ENCODE data around the gene SORBS1.

SORBS1 gene

DNA sequence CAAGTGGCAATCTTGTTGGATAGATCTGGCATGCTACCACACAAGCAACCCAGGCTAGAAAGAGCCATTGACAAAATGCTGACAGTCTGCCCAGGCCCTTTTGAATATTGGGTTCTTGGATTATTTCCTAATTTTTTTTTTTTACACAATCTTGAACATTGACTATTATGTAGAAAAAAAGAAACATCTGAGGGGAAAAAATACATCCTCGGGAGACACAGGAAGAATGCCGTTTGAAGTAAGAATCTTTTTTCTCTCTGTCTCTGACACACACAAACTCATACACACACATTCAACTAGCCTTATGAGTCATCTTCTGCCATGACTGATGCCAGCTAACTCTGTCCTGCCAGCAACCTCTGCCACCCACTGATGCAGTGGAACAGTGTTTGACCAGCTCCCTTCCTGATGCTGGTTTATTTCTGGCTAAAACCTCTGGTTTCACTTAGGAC, 47.2 kb downstream of the SORBS1 start:
- no peak for DNase-seq (ENCODE audit: low read depth)

DNA sequence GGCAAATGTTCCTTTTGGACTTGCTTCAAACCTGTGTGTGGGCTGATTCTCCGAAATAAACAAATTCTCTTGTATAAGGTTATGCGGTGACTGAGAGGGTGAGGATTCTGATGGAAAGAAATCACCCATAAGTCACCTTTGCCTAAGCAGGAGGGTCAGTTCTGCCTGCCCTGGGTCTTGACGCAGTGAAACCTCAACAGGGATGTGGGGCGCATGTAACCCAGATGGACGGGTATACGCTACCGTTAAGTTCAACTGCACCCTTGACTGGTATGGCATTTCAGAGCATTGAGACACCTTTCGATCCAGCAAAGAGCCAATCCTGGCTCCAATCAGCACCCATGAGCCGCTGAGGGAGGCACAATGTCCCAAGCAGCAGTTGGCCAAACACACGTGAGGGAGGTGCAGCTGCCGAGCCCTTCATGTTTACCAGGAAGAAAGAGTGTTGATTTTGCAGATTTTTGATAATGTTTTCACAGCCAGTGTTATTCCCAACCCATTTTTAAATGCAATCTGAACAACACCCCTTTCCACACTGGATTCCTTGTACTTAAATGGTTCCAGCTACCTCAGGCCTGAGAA, 48.1 kb downstream of the SORBS1 start:
- DNase-seq (ENCODE audit: low read depth) = no peak

DNA sequence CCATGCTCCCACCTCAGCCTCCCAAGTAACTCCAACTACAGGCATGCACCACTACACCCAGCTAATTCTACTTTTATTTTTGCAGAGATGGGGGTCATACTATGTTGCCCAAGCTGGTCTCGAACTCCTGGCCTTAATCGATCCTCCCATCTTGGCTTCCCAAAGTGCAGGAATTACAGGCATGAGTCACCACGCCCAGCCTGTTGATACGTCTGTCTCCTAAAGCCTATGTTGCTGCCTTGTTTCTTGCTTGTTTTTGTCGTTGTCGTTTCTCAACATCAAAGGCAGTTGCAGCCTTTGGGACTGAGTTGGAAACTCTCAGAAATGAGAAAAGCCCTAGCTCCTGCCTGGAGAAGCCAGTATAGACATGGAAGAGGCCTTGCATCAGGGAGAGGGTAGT, 49.9 kb downstream of the SORBS1 start:
- DNase-seq (ENCODE audit: low read depth) = no peak

DNA sequence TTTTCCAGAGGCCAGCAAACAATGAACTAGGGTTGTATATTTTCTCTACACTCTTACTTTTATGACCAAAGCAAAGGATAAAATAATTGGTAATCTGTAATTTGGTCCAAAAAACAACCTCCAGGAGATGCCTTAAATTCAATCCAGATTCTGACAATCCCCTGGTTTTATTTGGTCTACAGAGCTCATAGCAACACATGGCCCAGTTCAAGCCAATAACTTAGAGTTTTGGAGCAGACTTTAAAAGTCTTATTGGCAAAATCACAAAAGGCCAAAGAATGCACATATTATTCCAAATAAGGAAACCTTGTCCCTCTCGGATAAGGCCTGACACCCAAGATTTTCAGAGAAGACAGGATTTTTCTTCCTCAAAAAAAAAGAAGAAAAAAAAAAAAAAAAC, 51.9 kb downstream of the SORBS1 start:
- DNase-seq (ENCODE audit: low read depth) = no peak

DNA sequence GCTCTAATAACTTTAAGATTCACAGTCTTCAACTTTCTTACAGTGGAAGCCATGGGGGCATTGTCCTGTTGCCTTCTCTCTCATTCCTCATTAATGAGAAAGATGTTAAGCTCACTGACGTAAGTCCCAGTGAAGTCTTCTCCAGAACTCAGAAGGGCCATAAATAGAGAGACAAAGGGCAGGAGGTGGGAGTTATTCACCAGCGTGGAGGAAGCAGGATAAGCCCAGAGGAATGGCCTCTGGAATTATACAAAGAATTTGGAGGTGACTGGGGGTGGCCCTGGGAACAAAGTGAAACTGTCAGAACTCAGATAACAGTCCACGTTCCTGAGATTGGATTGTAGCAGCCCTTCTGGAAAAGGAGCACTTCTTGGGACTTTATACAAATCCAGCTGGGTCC, 52.4 kb downstream of the SORBS1 start:
- no peak for DNase-seq (ENCODE audit: low read depth)

DNA sequence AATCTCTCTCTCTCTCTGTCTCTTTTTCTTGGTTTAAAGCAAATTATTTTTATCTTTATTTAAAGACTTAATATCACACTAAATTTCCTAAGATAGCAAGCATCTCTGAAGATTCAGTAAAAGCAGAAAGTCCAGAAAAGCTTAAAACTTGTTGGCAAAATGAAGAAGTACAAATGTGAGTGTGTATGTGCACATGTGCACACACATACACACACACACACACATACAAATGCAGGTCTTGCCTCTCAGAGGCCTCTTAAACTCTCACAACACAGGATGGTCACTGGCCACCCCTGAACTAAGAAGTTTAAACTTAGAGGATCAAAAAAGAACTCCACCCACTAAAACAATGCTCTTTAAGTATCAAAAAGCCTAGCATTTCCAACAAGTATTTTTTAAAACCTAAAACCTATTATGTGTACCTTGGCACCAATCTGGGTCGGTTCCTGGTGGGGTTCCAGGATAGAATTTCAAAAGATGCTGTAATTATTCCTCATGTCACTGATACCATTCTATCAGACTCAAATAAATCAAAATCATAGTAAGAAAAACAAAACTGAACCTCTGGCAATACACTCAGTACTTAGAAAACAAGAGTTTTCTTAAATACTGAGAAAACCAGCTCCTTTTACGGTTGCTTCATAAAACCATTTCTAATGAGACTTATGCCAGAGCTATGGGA, 55.0 kb downstream of the SORBS1 start:
- DNase-seq (ENCODE audit: low read depth) = no peak

DNA sequence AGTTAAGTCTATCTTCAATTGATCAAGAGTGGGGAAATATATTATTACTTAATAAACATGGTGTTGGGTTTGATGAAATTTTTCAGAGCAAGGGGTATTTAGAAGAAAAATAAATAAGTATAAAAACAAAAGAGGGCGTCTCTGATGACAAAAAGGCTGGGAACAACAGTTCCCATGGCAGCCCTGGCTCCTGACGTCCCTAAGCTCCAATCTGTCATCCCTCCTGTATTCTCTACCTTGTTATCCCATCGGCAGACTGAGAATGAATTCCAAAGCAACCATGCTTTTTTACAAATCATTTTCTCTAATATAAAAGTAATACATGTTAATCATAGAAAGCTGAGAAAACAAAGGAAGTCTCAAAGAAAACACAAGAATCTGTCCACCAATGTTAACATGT, 55.5 kb downstream of the SORBS1 start:
- DNase-seq (ENCODE audit: low read depth) = no peak

DNA sequence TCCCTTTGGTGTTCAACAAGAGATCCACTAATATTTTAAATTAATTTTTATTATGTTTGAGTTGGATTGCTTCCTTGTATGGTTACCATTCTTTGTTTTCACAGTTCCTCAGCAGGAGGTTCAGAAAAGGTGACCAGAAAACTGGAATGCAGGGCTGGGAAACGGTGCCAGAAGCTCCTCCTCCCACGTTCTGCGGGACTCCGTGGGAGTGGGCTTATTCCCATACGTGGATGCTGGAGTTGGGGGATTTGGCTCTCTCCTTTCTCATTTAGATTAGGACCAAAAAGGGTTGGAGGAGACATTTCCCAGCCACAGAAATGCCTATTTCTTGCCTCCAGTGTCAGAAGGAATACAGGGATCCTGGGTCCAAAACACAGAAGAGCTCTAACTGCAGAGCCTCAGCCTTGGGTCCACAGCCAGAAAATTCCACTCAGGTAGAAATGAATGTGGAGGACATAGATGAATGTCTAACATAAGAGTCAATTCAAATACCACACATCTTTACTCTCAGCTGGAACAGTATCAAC, 56.0 kb downstream of the SORBS1 start:
- DNase-seq (ENCODE audit: low read depth) = no peak

DNA sequence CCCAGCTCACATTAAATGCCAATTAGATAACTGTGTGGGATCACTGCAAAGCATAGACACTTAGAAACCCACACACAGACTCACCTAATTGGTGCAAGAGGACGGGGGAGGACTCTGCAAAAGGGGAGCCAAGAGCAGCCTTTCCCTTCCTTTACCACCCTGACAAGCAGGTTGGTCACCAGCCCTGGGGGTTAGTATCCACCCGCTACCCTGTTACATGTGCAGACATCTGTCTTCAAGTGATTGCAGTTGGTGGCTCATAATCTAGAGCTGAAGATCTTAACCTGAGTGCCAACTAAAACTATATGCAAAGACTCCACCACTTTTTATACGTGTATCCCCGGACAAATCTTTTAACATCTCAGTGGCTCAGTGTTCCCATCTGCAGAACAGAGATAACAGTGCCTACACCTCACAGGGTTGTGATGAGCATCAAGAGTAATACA, 56.9 kb downstream of the SORBS1 start:
- DNase-seq (ENCODE audit: low read depth) = no peak

DNA sequence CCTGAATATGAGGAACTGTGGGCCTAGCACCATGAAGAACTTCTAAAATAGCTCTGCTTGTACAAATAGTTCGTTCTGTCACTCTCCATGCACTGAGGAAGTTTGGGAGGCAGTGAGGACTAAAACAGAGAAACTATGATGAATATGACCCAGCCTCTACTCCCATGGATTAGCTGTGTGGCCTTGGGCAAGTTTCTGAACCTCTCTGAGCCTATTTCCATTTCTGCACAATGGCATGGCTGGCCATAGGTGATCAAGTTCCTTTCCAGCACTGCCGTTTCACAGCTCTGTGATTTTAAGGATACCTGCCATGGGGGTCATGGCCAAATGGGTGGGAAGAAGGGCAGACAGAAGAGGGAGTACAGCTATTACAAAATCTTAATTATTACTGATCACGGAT, 57.6 kb downstream of the SORBS1 start:
- no peak for DNase-seq (ENCODE audit: low read depth)

DNA sequence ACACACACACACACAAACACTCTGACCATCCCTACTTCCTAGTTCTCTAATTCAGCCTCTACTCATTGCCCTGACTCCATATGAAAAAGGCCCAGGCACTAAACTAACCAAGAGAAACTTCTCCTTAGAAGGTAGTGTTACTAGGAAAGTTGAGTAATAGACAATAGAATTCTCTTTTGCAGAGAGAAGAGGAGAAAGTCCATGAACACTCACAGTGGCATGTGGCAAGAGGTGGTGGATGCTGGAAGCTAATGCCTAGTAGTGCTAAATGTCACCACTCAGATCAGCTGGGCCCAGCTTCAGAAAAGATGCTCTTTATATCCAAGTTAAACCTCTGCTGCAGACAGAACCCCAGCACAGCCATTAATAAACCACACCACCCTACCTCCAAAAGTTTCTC, 58.2 kb downstream of the SORBS1 start:
- DNase-seq (ENCODE audit: low read depth) = no peak

DNA sequence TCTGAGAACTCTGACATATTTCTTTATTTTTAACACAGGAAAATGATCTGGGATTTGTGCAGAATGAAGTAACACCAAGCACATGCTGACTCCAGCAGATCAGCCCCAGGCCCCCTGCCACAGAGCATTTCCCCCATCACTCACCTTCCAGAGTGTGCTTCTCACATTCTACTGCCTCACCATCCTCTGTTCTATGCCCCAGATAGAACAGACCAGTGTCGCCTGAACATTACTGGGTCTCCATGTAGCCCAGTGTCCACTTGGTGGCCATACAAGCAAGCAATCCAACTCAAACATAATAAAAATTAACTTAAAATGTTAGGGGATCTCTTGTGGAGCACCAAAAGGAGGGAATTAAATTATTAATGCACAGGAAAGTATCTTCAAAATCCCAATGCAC, 58.8 kb downstream of the SORBS1 start:
- no peak for DNase-seq (ENCODE audit: low read depth)

DNA sequence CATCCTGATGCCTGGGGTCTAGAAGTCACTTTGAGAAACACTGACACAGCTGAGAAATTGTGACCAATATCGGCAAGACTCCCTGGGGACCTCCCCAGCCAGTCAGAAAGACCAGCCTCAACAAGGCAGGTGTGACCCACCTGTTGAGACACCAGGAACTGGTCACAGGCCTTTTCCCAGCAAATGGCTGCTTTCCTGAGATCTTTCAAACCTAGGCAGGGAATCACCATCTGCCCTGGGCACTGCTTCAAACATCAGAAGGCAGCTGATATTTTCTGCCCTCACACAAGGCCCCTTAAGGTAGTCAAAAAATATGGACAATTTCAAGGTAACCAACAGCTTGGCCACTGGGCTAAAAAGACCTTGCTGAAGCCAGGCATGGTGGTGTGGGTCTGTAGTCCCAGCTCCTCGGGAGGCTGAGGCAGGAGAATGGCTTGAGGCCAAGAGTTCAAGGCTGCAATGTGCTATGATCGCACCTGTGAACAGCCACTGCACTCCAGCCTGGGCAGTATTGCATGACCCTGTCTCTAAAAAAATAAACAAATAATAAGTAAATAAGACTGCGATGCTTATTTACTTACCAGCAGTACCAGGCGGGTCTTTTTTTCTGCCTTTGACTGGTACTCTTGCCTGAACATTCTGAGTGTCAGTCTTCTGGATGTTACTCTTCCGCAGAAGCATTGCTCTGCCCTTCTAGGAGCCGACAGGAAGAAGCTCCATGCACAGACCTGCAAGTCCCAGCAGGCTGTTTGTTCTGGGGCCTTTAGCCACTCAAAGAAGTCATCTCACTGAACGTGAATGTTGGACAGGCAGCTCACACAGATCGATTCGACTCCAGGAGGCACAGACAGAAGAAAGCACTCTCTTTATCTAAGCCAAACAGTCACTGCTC, 59.7 kb downstream of the SORBS1 start:
- no peak for DNase-seq (ENCODE audit: low read depth)

DNA sequence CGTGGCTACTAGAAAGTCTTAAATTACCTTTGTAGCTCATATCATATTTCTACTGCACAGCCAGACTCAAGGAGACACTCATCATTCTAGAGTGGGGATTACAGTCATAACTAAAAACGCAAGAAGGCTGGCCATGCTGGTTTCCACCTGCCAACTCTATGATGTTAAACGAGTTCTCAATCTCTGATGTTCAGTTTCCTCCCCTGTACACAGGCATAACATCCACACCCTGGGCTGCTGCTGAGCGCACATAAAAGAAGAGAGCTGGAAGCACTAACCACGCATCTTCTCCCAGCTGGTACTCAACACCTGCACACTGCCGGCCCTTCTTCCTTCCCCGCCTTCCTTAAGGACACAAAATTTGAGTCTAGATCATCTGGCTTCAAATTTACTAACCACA, 60.5 kb downstream of the SORBS1 start:
- DNase-seq (ENCODE audit: low read depth) = no peak

DNA sequence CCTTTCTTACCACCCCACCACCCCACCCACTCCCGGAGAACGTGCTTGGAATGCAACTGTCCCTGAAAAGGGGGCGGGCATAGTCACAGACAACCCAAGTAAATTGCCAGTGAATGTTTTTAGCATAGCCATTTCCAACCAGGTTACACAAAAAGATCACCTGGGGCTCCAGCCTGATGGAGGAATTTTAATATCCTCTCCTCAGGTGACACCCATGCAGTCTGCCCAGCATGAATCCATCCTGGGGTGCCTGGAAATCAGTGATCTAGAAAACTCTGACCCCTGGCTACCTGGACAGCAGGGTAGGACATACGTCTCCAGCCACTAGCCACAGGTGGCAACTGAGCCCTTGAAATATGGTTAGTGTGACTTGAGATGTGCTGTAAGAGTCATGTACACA, 61.1 kb downstream of the SORBS1 start:
- DNase-seq (ENCODE audit: low read depth) = no peak

DNA sequence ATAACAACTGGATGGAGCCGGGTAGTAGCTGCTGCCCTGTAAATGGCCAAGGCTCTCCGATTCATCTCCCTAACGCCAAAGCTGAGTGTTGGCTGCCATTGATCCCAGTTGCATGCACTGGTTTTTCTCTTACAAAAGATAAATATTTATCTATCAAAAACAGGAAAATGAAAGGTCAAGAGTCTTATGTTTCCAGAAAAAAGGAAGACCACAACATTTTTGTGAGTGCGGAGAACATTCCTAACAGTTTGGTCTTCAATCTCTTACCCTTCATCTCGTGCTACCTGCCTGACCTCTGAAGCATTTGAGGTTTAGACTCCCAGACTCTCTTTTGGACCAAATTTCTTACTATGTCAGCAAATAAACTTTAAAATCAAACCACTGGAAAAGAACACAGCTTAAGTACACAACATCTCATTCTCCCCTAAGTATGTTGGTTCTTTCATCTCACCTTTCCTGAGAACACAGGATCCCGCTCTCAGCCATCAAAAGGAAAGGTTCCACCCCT, 61.6 kb downstream of the SORBS1 start:
- DNase-seq (ENCODE audit: low read depth) = no peak

DNA sequence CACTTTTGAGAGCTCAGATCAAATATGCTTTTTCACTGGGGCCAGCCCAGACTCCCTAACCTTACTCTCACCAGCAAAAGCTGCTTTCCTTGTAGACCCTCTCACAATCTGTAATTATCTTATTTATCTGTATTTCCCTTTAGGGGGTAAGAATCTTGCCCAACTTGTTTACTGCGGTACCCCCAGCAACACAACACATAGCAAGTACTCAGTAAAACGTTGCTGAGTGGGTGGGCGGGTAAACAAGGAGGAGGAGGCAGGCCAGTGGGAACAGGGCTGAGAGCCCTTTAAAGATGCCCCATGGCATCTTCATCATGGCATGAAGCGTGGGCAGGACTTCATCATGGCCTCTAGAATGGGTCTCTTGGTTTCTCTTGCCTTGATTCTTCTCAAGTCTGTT, 64.2 kb downstream of the SORBS1 start:
- DNase-seq (ENCODE audit: low read depth) = no peak

DNA sequence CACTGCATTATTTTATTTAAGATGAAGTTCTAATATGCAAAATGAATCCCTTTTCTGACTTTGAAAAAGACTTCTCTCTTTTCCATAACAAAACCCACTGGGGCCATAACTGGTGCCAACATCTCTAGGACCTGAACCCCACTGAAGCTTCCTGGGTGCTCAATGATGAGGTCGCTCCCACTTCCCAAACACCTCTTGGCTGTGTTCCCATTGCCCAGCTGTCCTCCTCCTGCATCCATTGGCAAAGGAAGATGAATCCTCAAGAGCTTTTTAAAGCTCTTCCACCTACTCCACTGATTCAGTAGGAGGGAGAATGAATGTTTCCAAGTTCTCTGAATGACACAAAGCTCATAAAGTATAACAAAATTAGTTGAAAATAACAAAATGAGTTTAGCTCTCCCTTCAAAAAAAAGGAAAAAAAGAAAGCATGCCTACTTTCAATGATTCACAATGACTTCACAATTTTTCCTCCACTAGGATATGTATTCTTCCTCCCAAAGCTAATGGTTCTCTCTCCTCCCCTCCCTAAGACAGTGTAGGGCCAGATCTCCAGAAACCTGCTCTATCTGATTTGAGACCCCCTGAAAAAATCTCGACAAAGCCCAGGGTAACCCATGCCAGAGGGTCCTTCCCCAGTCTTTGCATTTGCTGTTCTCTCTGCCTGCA, 64.8 kb downstream of the SORBS1 start:
- no peak for DNase-seq (ENCODE audit: low read depth)

DNA sequence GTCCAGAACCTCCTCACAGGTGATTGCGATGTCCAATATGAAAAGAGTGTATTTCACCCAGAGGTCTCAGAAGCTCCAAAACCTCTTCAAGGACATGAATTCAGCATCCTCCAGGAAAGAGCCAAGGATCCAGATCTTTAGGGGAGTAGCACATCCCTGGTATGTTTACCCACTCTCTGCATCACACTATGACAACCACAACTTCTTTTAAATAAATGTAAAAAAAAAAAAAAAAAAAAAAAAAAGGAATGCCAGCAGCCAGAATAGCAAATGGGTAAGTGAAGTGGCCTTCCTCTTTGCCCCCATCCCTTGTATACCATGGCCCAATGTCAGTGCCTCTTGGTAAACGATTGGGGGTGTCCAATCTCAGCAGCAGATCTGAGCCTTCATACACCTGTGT, 67.3 kb downstream of the SORBS1 start:
- no peak for DNase-seq (ENCODE audit: low read depth)

DNA sequence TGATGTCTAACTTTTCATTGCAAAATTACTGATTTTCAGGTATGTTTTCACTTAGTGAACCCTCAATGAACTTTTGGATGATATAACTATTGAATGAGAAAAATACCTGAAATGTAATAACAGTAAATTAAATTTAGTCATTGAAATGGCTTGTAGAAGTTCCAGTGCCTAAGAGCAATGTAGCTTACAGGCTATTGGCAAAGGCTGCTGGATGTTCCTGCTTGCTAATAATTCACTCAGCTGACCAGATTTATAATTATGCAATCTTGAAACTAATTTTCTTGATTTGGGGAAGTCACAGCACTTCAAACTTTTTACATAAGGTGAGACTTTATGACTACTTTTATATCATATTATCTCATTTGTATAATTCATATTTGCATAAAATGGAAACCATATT, 73.2 kb downstream of the SORBS1 start:
- no peak for DNase-seq (ENCODE audit: low read depth)

DNA sequence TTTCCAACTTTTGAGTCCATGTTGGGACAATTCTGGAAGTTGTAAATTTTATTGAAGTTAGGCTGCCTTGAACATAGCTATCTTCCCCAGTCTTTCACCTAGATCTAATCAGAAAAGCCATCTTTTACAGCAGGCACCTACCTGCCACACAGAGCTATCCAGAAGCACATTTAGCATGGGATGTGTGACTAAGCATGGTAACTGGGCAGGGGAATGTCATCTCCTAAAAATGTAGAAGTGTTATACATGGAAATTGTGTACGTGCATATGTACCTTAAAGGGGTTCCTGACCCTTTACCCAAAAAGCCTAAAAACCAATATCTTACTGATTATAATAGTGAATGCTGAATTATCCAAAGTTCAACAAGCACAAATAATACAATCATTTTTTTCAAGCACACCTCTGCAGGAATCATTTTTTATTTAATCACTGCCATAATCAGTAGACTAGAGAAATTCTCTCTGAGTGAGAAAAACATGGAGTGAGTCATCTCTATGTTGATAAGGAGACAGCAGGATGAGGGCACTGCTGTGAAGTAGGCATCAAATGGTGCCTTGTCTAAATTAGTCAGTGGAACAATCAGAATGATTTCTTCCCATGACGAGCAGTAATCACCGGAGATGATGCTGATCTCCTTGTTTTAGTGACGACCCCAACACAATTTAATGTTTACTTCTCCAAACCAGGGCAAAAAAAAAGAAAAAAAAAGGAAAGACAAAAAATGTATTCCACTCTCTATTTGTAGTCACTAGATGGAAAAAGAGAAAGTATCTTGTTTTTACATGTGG, 75.9 kb downstream of the SORBS1 start:
- DNase-seq (ENCODE audit: low read depth) = no peak

Data from T follicular helper cell (primary cell).